Measurements from ENCODE around the gene CHMP2B. TPM values are rescaled to one million over a fixed set of nuclear protein-coding genes. Genes with fewer than 3 reads are reported as not detected.

The CHMP2B gene
- total RNA-seq, 3 donors from 2014 or later (not counting 1 experiment from before 2014, with no cell fraction given) = 22.0 to 34.2 (median 29.1) TPM

GRCh38 chr3:87197531-87197930 is 29.6 kb upstream of the CHMP2B start:
- no peak overlapping the region for H3K4me3 ChIP-seq (ENCODE audit: low read length)
- no peak overlapping the region for H3K4me3 Mint-ChIP-seq
- H3K27ac ChIP-seq (ENCODE audit: low read length) = no peak overlapping the region
- no peak overlapping the region for H3K27ac Mint-ChIP-seq
- no peaks in the 10 kb centered on the region for H3K36me3 Mint-ChIP-seq
- no peaks in the 10 kb centered on the region for H3K4me1 ChIP-seq (ENCODE audit: control insufficient read depth, insufficient read depth, low read length)
- no peaks in the 10 kb centered on the region for H3K36me3 ChIP-seq (ENCODE audit: control insufficient read depth, insufficient read depth, low read length)
- peaks cover 2 to 5% of the 10 kb centered on the region in 2 donors for H3K9me3 Mint-ChIP-seq
- intact Hi-C loops (cut with micrococcal nuclease) = no loop called here
- ATAC-seq (no peak), DNase-seq (no peak)
- H3K4me1 Mint-ChIP-seq = no peaks in the 10 kb centered on the region
- H3K27me3 Mint-ChIP-seq (ENCODE audit: low read depth in 2 of 2) = peaks cover 0 to 2% of the 10 kb centered on the region in 2 donors
- WGBS (ENCODE audit: insufficient coverage) = 93% methylated on average over 3 of the region's 4 CpGs
- no peak for TF ChIP-seq CTCF (IDR thresholded peaks at IDR 0.05)
- no peaks in the 10 kb centered on the region for H3K9me3 ChIP-seq (ENCODE audit: control insufficient read depth, insufficient read depth, low read length)
- no peaks in the 10 kb centered on the region for H3K27me3 ChIP-seq (ENCODE audit: control insufficient read depth, insufficient read depth, low read length)

GRCh38 chr3:87198774-87199173 is 28.3 kb upstream of the CHMP2B start:
- H3K4me1 Mint-ChIP-seq = no peaks in the 10 kb centered on the region
- TF ChIP-seq CTCF (IDR thresholded peaks at IDR 0.05) = no peak
- H3K36me3 Mint-ChIP-seq = no peaks in the 10 kb centered on the region
- no peaks in the 10 kb centered on the region for H3K4me1 ChIP-seq (ENCODE audit: control insufficient read depth, insufficient read depth, low read length)
- no peak overlapping the region for H3K27ac ChIP-seq (ENCODE audit: low read length)
- no peak overlapping the region for H3K4me3 Mint-ChIP-seq
- DNase-seq = no peak
- ATAC-seq = no peak
- H3K27me3 ChIP-seq (ENCODE audit: control insufficient read depth, insufficient read depth, low read length) = peaks cover 3% of the 10 kb centered on the region
- H3K9me3 ChIP-seq (ENCODE audit: control insufficient read depth, insufficient read depth, low read length) = no peaks in the 10 kb centered on the region
- intact Hi-C loops (cut with micrococcal nuclease) = no loop called here
- H3K27me3 Mint-ChIP-seq (ENCODE audit: low read depth in 2 of 2) = peaks cover 0 to 2% of the 10 kb centered on the region in 2 donors
- no peak overlapping the region for H3K27ac Mint-ChIP-seq
- peaks cover 2 to 5% of the 10 kb centered on the region in 2 donors for H3K9me3 Mint-ChIP-seq
- H3K4me3 ChIP-seq (ENCODE audit: low read length) = no peak overlapping the region
- no peaks in the 10 kb centered on the region for H3K36me3 ChIP-seq (ENCODE audit: control insufficient read depth, insufficient read depth, low read length)

GRCh38 chr3:87199628-87200027 is 27.5 kb upstream of the CHMP2B start:
- ATAC-seq = no peak
- H3K27me3 Mint-ChIP-seq (ENCODE audit: low read depth in 2 of 2) = peaks cover 0 to 2% of the 10 kb centered on the region in 2 donors
- no peak overlapping the region for H3K27ac ChIP-seq (ENCODE audit: low read length)
- WGBS (ENCODE audit: insufficient coverage) = 80% methylated on average over 1 of the region's 2 CpGs
- no peaks in the 10 kb centered on the region for H3K9me3 ChIP-seq (ENCODE audit: control insufficient read depth, insufficient read depth, low read length)
- no peaks in the 10 kb centered on the region for H3K36me3 ChIP-seq (ENCODE audit: control insufficient read depth, insufficient read depth, low read length)
- no peak for DNase-seq
- peaks cover 4% of the 10 kb centered on the region for H3K27me3 ChIP-seq (ENCODE audit: control insufficient read depth, insufficient read depth, low read length)
- H3K9me3 Mint-ChIP-seq = peaks cover 2 to 5% of the 10 kb centered on the region in 2 donors
- no peak overlapping the region for H3K4me3 Mint-ChIP-seq
- no peak for TF ChIP-seq CTCF (IDR thresholded peaks at IDR 0.05)
- intact Hi-C loops (cut with micrococcal nuclease) = no loop called here
- no peak overlapping the region for H3K4me3 ChIP-seq (ENCODE audit: low read length)
- H3K36me3 Mint-ChIP-seq = no peaks in the 10 kb centered on the region
- no peaks in the 10 kb centered on the region for H3K4me1 Mint-ChIP-seq
- no peaks in the 10 kb centered on the region for H3K4me1 ChIP-seq (ENCODE audit: control insufficient read depth, insufficient read depth, low read length)
- H3K27ac Mint-ChIP-seq = no peak overlapping the region

- no peaks in the 10 kb centered on the region for H3K36me3 ChIP-seq (ENCODE audit: control insufficient read depth, insufficient read depth, low read length)
- no peak overlapping the region for H3K4me3 ChIP-seq (ENCODE audit: low read length)
- Mint-ChIP-seq H3K36me3 (no peaks in the 10 kb centered on the region), H3K9me3 (peaks cover 2 to 3% of the 10 kb centered on the region in 2 donors), H3K27me3 (ENCODE audit: low read depth in 2 of 2) (peaks cover 0 to 5% of the 10 kb centered on the region in 2 donors), H3K27ac (no peak overlapping the region), H3K4me1 (no peaks in the 10 kb centered on the region), H3K4me3 (no peak overlapping the region)
- no peaks in the 10 kb centered on the region for H3K4me1 ChIP-seq (ENCODE audit: control insufficient read depth, insufficient read depth, low read length)
- H3K27ac ChIP-seq (ENCODE audit: low read length) = no peak overlapping the region
- no peaks in the 10 kb centered on the region for H3K9me3 ChIP-seq (ENCODE audit: control insufficient read depth, insufficient read depth, low read length)
- DNase-seq = no peak
- H3K27me3 ChIP-seq (ENCODE audit: control insufficient read depth, insufficient read depth, low read length) = peaks cover 4% of the 10 kb centered on the region
- 82% methylated on average over 1 of the region's 3 CpGs for WGBS (ENCODE audit: insufficient coverage)
- intact Hi-C loops (cut with micrococcal nuclease) = no loop called here
- no peak for ATAC-seq
- no peak for TF ChIP-seq CTCF (IDR thresholded peaks at IDR 0.05)
Measured at GRCh38 chr3:87200060-87200647, 27.0 kb upstream of the CHMP2B start.

Data from natural killer cell (primary cell).